HCT116 (cell line): ENCODE data around the gene PNPLA8.

Experiments
- CTCF ChIP-seq, 3 experiments: fragments of 200-600 bp in 1 of 3; sonication (generic) in 1 of 3; IDR thresholded peaks in 2 of 3; conservative IDR thresholded peaks in 1 of 3; 2 replicates each; pipeline ENCODE4 v1.5.1; 2012 to 2017; ENCODE audit warnings: low read depth in 2 of 3, low read length in 2 of 3, antibody characterized with exemption in 1 of 3, borderline replicate concordance in 1 of 3, control low read depth in 1 of 3, mild to moderate bottlenecking in 1 of 3, mixed read lengths in 1 of 3, mixed run types in 1 of 3, moderate library complexity in 1 of 3; ENCODE audit not compliant: insufficient read depth in 1 of 3
- EZH2 ChIP-seq: fragments of 200-600 bp; sonication (generic); IDR thresholded peaks from 2 replicates; pipeline ENCODE4 v1.6.1; 2017; ENCODE audit warnings: antibody characterized with exemption, mixed run types
- EZH2phosphoT487 ChIP-seq: fragments of 200-600 bp; IDR thresholded peaks from 2 replicates; pipeline ENCODE4 v1.6.1; 2018; ENCODE audit warnings: antibody characterized with exemption, borderline replicate concordance
- POLR2A ChIP-seq: IDR thresholded peaks from 2 replicates; pipeline ENCODE4 v1.7.0; 2011; ENCODE audit warnings: borderline replicate concordance; ENCODE audit not compliant: insufficient read depth, insufficient read length; ENCODE audit errors: extremely low read depth
- POLR2AphosphoS5 ChIP-seq: IDR thresholded peaks from 2 replicates; pipeline ENCODE4 v1.6.1; 2011; ENCODE audit warnings: mild to moderate bottlenecking, low read depth, low read length, moderate library complexity
- SP1 ChIP-seq: IDR thresholded peaks from 2 replicates; pipeline ENCODE4 v1.6.1; 2012; ENCODE audit warnings: low read depth
- YY1 ChIP-seq: IDR thresholded peaks from 2 replicates; pipeline ENCODE4 v1.6.1; 2011; ENCODE audit warnings: low read length, low read depth, moderate library complexity, mild to moderate bottlenecking; ENCODE audit not compliant: insufficient replicate concordance; ENCODE audit errors: extremely low read depth

GRCh38 chr7:108515630-108516029, 10.3 kb downstream of the PNPLA8 start:
- TF ChIP-seq CTCF (IDR thresholded peaks at IDR 0.05 in 2 of 3, conservative IDR thresholded peaks at IDR 0.05 in 1 of 3; ENCODE audit: borderline replicate concordance in 1 of 3, insufficient read depth in 1 of 3, low read depth in 2 of 3, low read length in 2 of 3) (no peak), EZH2 (no peak), SP1 (no peak), POLR2A (no peak), POLR2AphosphoS5 (no peak), EZH2phosphoT487 (no peak), YY1 (no peak)
